ENCODE data around the gene PSMB4.
"Not testable (repeated sequence)": the region's sequence is repeated elsewhere in the genome, so short reads cannot be mapped to it uniquely, and the experiment has no call there.

The PSMB4 gene

GRCh38 chr1:151390221-151391078 is 8.9 kb upstream of the PSMB4 start:
- DNase-seq (ENCODE audit: low read depth) = not testable (repeated sequence)

GRCh38 chr1:151391079-151391563 is 8.3 kb upstream of the PSMB4 start:
- DNase-seq (ENCODE audit: low read depth) = no peak

GRCh38 chr1:151393583-151393982 is 5.8 kb upstream of the PSMB4 start:
- no peak for DNase-seq (ENCODE audit: low read depth)

- DNase-seq (ENCODE audit: low read depth) = not testable (repeated sequence)
Measured at GRCh38 chr1:151396265-151396664, 3.1 kb upstream of the PSMB4 start.

- no peak for DNase-seq (ENCODE audit: low read depth)
Measured at GRCh38 chr1:151401125-151401788, 1.9 kb downstream of the PSMB4 start.

GRCh38 chr1:151401860-151402259 is 2.5 kb downstream of the PSMB4 start:
- no peak for DNase-seq (ENCODE audit: low read depth)

GRCh38 chr1:151402764-151403163 is 3.4 kb downstream of the PSMB4 start:
- DNase-seq (ENCODE audit: low read depth) = no peak

- no peak for DNase-seq (ENCODE audit: low read depth)
Measured at GRCh38 chr1:151403612-151404011, 4.2 kb downstream of the PSMB4 start.

GRCh38 chr1:151405187-151405951 is 6.0 kb downstream of the PSMB4 start:
- no peak for DNase-seq (ENCODE audit: low read depth)

GRCh38 chr1:151406176-151406575 is 6.8 kb downstream of the PSMB4 start:
- no peak for DNase-seq (ENCODE audit: low read depth)

GRCh38 chr1:151407304-151407703 is 7.9 kb downstream of the PSMB4 start:
- no peak for DNase-seq (ENCODE audit: low read depth)

GRCh38 chr1:151408891-151409290 is 9.5 kb downstream of the PSMB4 start:
- no peak for DNase-seq (ENCODE audit: low read depth)

- no peak for DNase-seq (ENCODE audit: low read depth)
Measured at GRCh38 chr1:151411884-151412283, 12.5 kb downstream of the PSMB4 start.

GRCh38 chr1:151416231-151416630 is 16.9 kb downstream of the PSMB4 start:
- DNase-seq (ENCODE audit: low read depth) = no peak

GRCh38 chr1:151418081-151418480 is 18.7 kb downstream of the PSMB4 start:
- DNase-seq (ENCODE audit: low read depth) = no peak

- no peak for DNase-seq (ENCODE audit: low read depth)
Measured at GRCh38 chr1:151419819-151420218, 20.4 kb downstream of the PSMB4 start.

GRCh38 chr1:151425103-151425502 is 25.7 kb downstream of the PSMB4 start:
- DNase-seq (ENCODE audit: low read depth) = no peak

- DNase-seq (ENCODE audit: low read depth) = no peak
Measured at GRCh38 chr1:151428068-151428467, 28.7 kb downstream of the PSMB4 start.

- not testable (repeated sequence) for DNase-seq (ENCODE audit: low read depth)
Measured at GRCh38 chr1:151433827-151434226, 34.5 kb downstream of the PSMB4 start.

- DNase-seq (ENCODE audit: low read depth) = no peak
Measured at GRCh38 chr1:151435174-151435573, 35.8 kb downstream of the PSMB4 start.

GRCh38 chr1:151436985-151437384 is 37.6 kb downstream of the PSMB4 start:
- DNase-seq (ENCODE audit: low read depth) = no peak

GRCh38 chr1:151437396-151437795 is 38.0 kb downstream of the PSMB4 start:
- not testable (repeated sequence) for DNase-seq (ENCODE audit: low read depth)

Measured in HS-27A (cell line).